ENCODE data around the gene NEK6. TPM values are rescaled to one million over a fixed set of nuclear protein-coding genes. Genes with fewer than 3 reads are reported as not detected.

Gene NEK6
- total RNA-seq, 4 donors from 2014 or later: 14.1 to 21.9 (median 15.1) TPM

DNA sequence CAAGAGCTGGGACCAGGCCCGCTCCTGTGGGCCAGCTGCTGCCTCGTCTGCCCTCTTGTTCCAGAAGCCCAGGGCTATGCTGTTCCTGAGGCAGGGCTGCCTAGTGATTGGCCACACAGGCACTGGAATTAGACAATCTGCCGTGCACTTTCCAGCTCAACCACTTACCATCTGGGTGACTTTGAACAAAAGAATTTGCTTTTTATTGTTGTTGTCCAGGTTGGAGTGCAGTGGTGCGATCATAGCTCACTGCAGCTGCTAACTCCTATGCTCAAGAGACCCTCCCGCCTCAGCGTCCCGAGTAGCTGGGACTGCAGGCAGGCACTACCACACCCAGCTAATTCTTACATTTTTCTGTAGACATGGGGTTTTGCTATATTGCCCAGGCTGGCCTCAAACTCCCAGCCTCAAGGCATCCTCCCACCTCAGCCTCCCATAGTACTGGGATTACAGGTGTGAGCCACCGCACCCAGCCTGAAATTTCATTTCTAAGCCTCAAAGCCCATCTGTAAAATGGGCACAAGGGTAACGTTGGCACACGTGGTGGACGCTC, 1.2 kb upstream of the NEK6 start:
- no peaks in the 10 kb centered on the region for H3K27me3 ChIP-seq
- no peaks in the 10 kb centered on the region for H3K36me3 ChIP-seq
- no peak for DNase-seq (ENCODE audit: extremely low spot score)
- peaks cover 30 to 40% (median 38%) of the 10 kb centered on the region in 4 donors for H3K4me1 ChIP-seq
- intact Hi-C loops (cut with DNase I): loop anchor here (5.0 kb wide), 2 partner anchors 41 to 61 kb away; no protein-coding TSS in a partner anchor
- no peak overlapping the region for H3K27ac ChIP-seq (replicated peaks in 1 of 4)
- H3K4me3 ChIP-seq: no peak overlapping the region
- WGBS: 82% methylated on average over 8 of the region's 11 CpGs
- TF ChIP-seq POLR2A (IDR thresholded peaks at IDR 0.05; ENCODE audit: low read depth): no peak
- no peak for TF ChIP-seq EP300 (IDR thresholded peaks at IDR 0.05)
- TF ChIP-seq, protein P1, sequence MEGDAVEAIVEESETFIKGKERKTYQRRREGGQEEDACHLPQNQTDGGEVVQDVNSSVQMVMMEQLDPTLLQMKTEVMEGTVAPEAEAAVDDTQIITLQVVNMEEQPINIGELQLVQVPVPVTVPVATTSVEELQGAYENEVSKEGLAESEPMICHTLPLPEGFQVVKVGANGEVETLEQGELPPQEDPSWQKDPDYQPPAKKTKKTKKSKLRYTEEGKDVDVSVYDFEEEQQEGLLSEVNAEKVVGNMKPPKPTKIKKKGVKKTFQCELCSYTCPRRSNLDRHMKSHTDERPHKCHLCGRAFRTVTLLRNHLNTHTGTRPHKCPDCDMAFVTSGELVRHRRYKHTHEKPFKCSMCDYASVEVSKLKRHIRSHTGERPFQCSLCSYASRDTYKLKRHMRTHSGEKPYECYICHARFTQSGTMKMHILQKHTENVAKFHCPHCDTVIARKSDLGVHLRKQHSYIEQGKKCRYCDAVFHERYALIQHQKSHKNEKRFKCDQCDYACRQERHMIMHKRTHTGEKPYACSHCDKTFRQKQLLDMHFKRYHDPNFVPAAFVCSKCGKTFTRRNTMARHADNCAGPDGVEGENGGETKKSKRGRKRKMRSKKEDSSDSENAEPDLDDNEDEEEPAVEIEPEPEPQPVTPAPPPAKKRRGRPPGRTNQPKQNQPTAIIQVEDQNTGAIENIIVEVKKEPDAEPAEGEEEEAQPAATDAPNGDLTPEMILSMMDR (IDR thresholded peaks at IDR 0.05): no peak
- TF ChIP-seq POLR2AphosphoS5 (IDR thresholded peaks at IDR 0.05): no peak
- no peaks in the 10 kb centered on the region for H3K9me3 ChIP-seq

DNA sequence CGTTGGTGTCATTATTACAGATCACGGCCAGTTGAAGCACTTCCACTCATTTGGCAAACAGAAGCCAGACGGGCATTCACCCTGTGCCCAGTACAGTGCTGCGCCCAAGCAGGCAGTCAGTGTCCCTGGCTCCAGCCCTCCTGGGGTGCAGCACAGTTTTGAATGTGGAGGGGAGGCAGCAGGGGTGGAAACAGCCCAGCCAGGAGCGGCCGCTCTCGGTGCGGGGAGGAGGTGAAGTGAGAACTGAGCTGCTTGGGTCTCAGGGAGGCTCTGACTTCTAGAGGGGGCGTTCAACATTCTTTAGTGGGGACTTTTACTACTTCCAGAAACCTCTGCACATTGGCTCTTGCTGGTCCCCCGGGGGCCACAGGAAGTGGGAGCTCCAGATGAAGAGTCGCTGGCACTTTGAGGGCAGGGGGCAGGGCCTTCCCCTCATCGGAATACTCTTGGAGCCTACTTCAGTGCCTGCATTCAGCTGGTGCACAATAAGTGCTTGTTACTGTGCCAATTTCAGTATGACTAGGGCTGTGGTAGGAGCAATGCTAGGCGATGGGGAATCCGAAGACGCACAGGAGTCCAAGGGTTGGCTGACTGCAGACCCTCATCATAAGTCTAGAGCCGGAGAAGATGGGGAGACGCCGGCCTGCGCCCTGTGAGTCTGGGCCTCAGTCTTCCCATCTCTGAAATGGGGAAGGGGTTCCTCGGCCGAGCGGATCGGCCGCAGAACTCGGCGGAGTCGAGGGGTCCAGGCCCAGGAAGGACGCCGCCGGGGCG, 492 bp upstream of the NEK6 start:
- intact Hi-C loops (cut with DNase I): loop anchor here (5.0 kb wide), 2 partner anchors 40 to 60 kb away; no protein-coding TSS in a partner anchor
- Histone ChIP-seq H3K27ac (replicated peaks in 1 of 4) (peak overlapping the region; percentile 37 to 89 (median 58)), H3K4me3 (peak overlapping the region; percentile 73 to 84 (median 80)), H3K27me3 (no peaks in the 10 kb centered on the region), H3K36me3 (no peaks in the 10 kb centered on the region), H3K9me3 (no peaks in the 10 kb centered on the region), H3K4me1 (peaks cover 30 to 47% (median 45%) of the 10 kb centered on the region in 4 donors)
- TF ChIP-seq EP300 (IDR thresholded peaks at IDR 0.05): no peak
- no peak for TF ChIP-seq POLR2AphosphoS5 (IDR thresholded peaks at IDR 0.05)
- TF ChIP-seq, protein P1 (IDR thresholded peaks at IDR 0.05): no peak
- TF ChIP-seq POLR2A (IDR thresholded peaks at IDR 0.05; ENCODE audit: low read depth): no peak
- no peak for DNase-seq (ENCODE audit: extremely low spot score)
- 59% methylated on average over 9 of the region's 31 CpGs for WGBS

DNA sequence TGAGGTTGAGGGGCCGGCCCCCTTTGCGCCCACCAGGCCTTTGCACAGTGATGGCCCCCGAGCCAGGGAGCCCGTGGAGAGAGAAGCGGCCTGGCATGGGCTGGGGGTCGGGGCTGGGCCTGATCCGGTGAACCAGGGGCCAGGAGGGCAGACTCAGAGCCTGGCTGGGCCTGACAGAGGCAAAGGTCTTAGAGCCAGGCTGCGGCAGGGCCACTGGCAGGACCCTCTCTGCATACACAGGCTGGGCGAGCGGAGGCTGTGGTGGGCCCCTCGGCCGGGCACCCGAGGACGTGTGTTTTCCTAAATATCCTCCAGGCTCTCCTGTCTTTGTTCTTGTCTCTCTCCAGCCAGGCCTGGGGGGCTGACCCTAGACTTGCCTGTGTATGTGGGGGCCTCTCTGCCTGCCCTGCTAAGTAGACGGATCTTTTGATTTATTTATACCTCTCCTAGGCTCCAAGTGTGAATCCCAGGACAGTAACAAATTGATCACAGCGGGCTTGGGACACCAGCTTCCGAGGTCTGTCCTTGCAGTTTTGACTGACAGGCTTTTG, 933 bp downstream of the NEK6 start:
- TF ChIP-seq EP300 (IDR thresholded peaks at IDR 0.05) (no peak), POLR2A (IDR thresholded peaks at IDR 0.05; ENCODE audit: low read depth) (no peak), POLR2AphosphoS5 (IDR thresholded peaks at IDR 0.05) (no peak)
- TF ChIP-seq, protein P1 (IDR thresholded peaks at IDR 0.05): no peak
- DNase-seq (ENCODE audit: extremely low spot score): no peak
- H3K27me3 ChIP-seq: no peaks in the 10 kb centered on the region
- H3K4me3 ChIP-seq: peak overlapping the region; percentile 73 to 84 (median 80)
- H3K4me1 ChIP-seq: peaks cover 31 to 61% (median 59%) of the 10 kb centered on the region in 4 donors
- H3K27ac ChIP-seq (replicated peaks in 1 of 4): peak overlapping the region; percentile 80 to 89 (median 88)
- WGBS: 12% methylated on average over 7 of the region's 17 CpGs
- no peaks in the 10 kb centered on the region for H3K9me3 ChIP-seq
- H3K36me3 ChIP-seq: peaks cover 0 to 4% (median 2%) of the 10 kb centered on the region in 4 donors
- intact Hi-C loops (cut with DNase I): loop anchor here (5.0 kb wide), 2 partner anchors 39 to 59 kb away; no protein-coding TSS in a partner anchor

DNA sequence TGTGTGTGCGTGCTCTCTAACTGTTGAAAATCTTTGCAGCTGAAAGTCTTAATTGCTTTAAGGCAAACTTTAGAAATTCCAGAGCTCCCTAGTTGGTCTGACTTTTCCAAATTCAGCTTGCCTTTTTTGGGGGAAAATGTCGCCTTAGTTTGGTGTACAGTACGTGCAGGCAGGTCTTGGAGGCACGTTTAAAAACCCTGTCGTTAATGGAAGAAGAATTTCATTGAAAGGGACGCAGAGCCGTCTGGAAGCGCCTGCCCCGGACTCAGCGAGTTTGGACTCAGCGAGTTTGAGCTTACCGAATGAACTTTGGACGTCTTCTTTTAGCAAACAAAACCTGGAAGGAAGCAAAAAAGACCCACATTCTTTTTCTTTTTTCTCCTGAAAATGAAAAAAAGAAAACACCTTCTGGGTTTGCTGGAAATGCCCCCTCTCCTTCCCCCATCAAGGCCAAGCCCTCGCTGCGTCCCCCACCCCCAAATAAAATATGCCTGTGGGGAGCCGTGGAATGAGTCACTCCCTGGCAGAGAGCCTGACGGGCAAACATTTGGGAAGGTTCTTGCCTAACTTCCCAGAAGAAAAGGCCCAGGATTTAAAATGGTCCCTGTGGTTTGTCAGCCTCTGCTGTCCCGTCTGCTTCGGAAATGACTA, 1.5 kb downstream of the NEK6 start:
- Histone ChIP-seq H3K9me3 (no peaks in the 10 kb centered on the region), H3K27me3 (no peaks in the 10 kb centered on the region), H3K4me3 (peak overlapping the region; percentile 73 to 84 (median 80)), H3K27ac (replicated peaks in 1 of 4) (peak overlapping the region; percentile 80 to 89 (median 88)), H3K4me1 (peaks cover 31 to 67% (median 65%) of the 10 kb centered on the region in 4 donors), H3K36me3 (peaks cover 0 to 5% (median 2%) of the 10 kb centered on the region in 4 donors)
- peak; percentile 94 for DNase-seq (ENCODE audit: extremely low spot score)
- WGBS: 14% methylated on average over 19 of the region's 19 CpGs
- intact Hi-C loops (cut with DNase I): loop anchor here (5.0 kb wide), 2 partner anchors 38 to 58 kb away; no protein-coding TSS in a partner anchor
- TF ChIP-seq POLR2AphosphoS5 (IDR thresholded peaks at IDR 0.05) (peak in 1 of 2 donors; percentile 76), POLR2A (IDR thresholded peaks at IDR 0.05; ENCODE audit: low read depth) (no peak), EP300 (IDR thresholded peaks at IDR 0.05) (no peak)
- TF ChIP-seq, protein P1 (IDR thresholded peaks at IDR 0.05): no peak

Measured in esophagus muscularis mucosa (tissue), 4 donors.